ENCODE measurements around the gene ZNF423.

The ZNF423 gene

GRCh38 chr16:49623501-49624266 lies 232.2 kb downstream of the ZNF423 start:
- DNase-seq (ENCODE audit: low read depth) = no peak
- TF ChIP-seq CTCF (IDR thresholded peaks at IDR 0.05; ENCODE audit: low read depth, low read length, missing control alignments) = no peak
- H3K4me3 ChIP-seq (ENCODE audit: low read depth, low read length) = no peak overlapping the region

- TF ChIP-seq CTCF (IDR thresholded peaks at IDR 0.05; ENCODE audit: low read depth, low read length, missing control alignments) = no peak
- H3K4me3 ChIP-seq (ENCODE audit: low read depth, low read length) = no peak overlapping the region
- DNase-seq (ENCODE audit: low read depth) = no peak
Measured at GRCh38 chr16:49622421-49623402, 233.2 kb downstream of the ZNF423 start.

GRCh38 chr16:49622084-49622390 lies 233.9 kb downstream of the ZNF423 start:
- DNase-seq (ENCODE audit: low read depth) = no peak
- no peak for TF ChIP-seq CTCF (IDR thresholded peaks at IDR 0.05; ENCODE audit: low read depth, low read length, missing control alignments)
- H3K4me3 ChIP-seq (ENCODE audit: low read depth, low read length) = no peak overlapping the region

- no peak overlapping the region for H3K4me3 ChIP-seq (ENCODE audit: low read depth, low read length)
- no peak for TF ChIP-seq CTCF (IDR thresholded peaks at IDR 0.05; ENCODE audit: low read depth, low read length, missing control alignments)
- DNase-seq (ENCODE audit: low read depth) = no peak
Measured at GRCh38 chr16:49621241-49622083, 234.4 kb downstream of the ZNF423 start.

GRCh38 chr16:49620869-49621240 lies 235.1 kb downstream of the ZNF423 start:
- no peak for TF ChIP-seq CTCF (IDR thresholded peaks at IDR 0.05; ENCODE audit: low read depth, low read length, missing control alignments)
- no peak overlapping the region for H3K4me3 ChIP-seq (ENCODE audit: low read depth, low read length)
- no peak for DNase-seq (ENCODE audit: low read depth)

GRCh38 chr16:49620158-49620868 lies 235.6 kb downstream of the ZNF423 start:
- no peak overlapping the region for H3K4me3 ChIP-seq (ENCODE audit: low read depth, low read length)
- no peak for DNase-seq (ENCODE audit: low read depth)
- TF ChIP-seq CTCF (IDR thresholded peaks at IDR 0.05; ENCODE audit: low read depth, low read length, missing control alignments) = no peak

Measured in GM12864 (cell line).